AG08395 (cell line): ENCODE results near the gene DIS3L.
A peak's percentile ranks its signal among the peaks of the same experiment; 100 is the strongest.
"Not testable (repeated sequence)": the region's sequence is repeated elsewhere in the genome, so short reads cannot be mapped to it uniquely, and the experiment has no call there.

Source experiments
- DNase-seq: peaks from one replicate; pipeline ENCODE4 v3.0.0; 2012; ENCODE audit warnings: mixed read lengths, low spot score

The DIS3L gene

GRCh38 chr15:66278056-66278455 is 15.3 kb upstream of the DIS3L start:
- no peak for DNase-seq

- no peak for DNase-seq
Measured at GRCh38 chr15:66278671-66279070, 14.7 kb upstream of the DIS3L start.

DNA sequence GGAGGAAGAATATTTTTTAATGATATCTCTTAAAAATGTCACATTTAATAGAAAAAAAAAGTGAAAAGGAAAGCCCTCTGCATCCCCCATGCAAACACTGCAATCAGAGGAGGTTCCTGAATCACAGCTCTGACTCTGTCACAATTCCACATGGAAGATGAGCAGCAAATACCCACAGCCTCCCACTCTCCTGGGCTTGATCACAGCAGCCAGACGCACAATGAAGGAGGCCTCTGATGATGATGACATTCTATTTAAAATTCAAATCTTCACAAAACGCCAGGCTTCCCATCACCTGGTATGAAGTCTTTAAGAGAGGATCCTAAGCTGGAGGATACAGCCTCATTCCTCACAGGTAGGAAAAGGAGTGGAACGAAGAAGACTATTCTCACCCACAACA is 9.1 kb upstream of the DIS3L start:
- no peak for DNase-seq

- DNase-seq: no peak
Measured at GRCh38 chr15:66285533-66286280, 7.7 kb upstream of the DIS3L start.

- DNase-seq: peak; percentile 60
Measured at GRCh38 chr15:66287461-66288057, 5.8 kb upstream of the DIS3L start.

DNA sequence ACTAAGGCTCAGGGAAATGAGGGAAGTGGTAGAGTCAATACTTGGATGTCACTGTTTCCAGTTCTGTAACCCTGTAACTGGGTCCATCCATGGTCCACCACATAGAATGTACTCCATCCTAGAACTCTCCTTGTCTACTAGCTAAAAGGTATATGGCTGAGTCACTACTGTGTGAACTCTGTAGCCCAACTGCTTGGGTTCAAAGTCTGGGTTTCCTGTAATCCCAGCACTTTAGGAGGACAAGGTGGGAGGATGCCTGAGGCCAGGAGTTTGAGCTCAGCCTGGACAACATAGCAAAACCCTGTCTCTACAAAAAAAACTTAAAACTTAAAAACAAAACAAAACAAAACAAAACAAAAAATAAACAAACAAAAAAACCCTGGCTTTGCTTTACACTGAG is 5.3 kb upstream of the DIS3L start:
- no peak for DNase-seq

GRCh38 chr15:66288551-66289185 is 4.7 kb upstream of the DIS3L start:
- no peak for DNase-seq

DNA sequence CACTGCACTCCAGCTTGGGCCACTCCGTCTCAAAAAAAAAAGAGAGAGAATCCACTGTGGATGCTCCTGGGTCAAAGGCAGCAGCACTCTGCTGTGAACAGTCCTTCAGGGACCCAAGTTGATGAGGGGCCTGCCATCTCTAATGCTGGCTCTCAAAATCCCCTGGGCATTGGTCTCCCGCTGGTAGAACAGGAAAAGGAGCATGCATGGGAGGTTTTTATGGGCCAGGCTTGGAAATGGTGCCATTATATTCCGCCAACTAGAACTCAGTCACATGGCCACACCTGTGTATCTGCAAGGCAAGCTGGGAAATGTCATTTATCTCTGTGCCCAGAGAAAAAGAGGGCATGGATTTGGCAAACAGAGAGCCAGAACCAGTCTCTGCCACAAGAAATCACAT is 3.4 kb upstream of the DIS3L start:
- DNase-seq: no peak

DNA sequence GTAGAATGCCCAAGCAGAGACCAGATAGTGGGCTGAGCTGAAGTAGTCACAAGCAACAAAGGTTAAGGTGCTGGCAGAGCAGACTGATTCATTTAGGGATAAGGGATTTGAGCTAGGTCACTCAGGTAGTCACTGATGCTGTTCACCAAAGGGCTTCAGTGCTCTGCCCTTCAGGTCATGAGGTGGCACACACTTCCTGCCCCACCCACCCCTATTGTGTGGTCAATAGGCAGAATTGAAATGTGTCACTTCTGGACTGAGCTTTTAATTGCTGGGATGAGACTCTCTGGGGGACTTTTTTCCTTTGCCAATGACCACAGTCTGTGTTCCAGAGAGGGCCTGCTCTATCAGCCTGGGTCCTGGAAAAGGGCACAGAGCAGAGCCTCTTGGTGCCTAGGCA is 2.9 kb upstream of the DIS3L start:
- no peak for DNase-seq

GRCh38 chr15:66291816-66292570 is 1.4 kb upstream of the DIS3L start:
- peak; percentile 13 for DNase-seq

- DNase-seq: no peak
Measured at GRCh38 chr15:66292571-66293418, 573 bp upstream of the DIS3L start.

- peak; percentile 80 for DNase-seq
Measured at GRCh38 chr15:66294157-66294931, 976 bp downstream of the DIS3L start.

DNA sequence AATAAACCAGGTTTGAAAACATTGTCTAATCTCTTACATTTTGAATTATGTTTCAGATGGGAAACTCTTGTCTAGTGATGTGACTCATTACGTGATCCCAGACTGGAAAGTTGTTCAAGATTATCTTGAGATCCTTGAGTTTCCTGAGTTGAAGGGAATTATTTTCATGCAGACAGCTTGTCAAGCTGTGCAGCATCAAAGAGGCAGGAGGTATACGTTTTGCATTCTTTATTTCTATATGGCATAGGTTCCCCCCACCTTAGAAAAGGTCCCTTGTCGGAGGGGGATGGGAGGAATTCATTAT is 1.5 kb downstream of the DIS3L start:
- DNase-seq: peak; percentile 33

- DNase-seq: no peak
Measured at GRCh38 chr15:66296186-66296585, 2.8 kb downstream of the DIS3L start.

DNA sequence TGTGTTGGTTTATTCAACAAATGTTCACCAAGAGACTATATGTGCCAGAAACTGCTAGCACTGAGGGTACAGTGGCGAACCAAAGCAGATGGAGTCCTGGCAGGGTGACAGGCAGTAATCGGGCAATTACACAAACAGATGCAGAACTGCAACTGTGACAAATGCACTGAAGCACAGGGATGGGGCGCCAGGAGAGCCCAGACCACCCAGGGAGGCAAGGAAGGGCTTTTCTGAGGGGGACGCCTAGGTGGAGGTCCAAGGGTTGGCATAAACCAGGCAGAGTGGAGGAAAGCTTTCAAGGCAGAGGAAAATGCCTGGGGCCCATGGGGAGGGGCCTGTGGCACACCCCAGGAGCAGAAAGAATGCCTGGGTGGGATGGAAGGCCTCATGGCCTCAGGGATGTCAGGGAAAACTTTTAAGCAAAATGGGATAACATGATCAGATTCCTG is 5.5 kb downstream of the DIS3L start:
- DNase-seq: peak; percentile 7

- no peak for DNase-seq
Measured at GRCh38 chr15:66302489-66303278, 9.3 kb downstream of the DIS3L start.

DNA sequence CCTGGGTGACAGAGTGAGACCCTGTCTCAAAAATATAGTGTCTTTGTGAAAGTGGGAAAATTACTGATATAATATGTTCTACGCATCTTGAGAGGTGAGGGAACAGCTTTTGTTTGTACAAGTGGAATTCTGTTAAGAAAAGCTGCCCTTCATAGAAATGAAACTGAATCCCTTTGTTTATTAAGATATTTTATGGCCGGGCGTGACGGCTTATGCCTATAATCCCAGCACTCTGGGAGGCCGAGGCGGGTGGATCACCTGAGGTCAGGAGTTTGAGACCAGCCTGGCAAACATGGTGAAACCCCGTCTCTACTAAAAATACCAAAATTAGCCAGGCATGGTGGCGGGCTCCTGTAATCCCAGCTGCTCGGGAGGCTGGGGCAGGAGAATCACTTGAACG is 11.1 kb downstream of the DIS3L start:
- not testable (repeated sequence) for DNase-seq

GRCh38 chr15:66306381-66306780 is 13.0 kb downstream of the DIS3L start:
- no peak for DNase-seq

GRCh38 chr15:66308531-66308930 is 15.2 kb downstream of the DIS3L start:
- DNase-seq: no peak

- no peak for DNase-seq
Measured at GRCh38 chr15:66309828-66310227, 16.5 kb downstream of the DIS3L start.
